DOHH2 (cell line): ENCODE results near the gene ZMIZ1.

Experiments used
- H3F3A ChIP-seq: fragments of 200-600 bp; sonication (generic), shearing (Covaris generic); 2 replicates; pipeline ENCODE4 v1.6.0; 2016; ENCODE audit warnings: antibody characterized with exemption, mild to moderate bottlenecking; ENCODE audit not compliant: control insufficient read depth, insufficient read depth
- H3K27ac ChIP-seq: fragments of 200-600 bp; sonication (generic); 2 replicates; pipeline ENCODE4 v1.5.1; 2014; ENCODE audit warnings: low read depth, mild to moderate bottlenecking, low read length, moderate library complexity
- H3K27me3 ChIP-seq: fragments of 200-600 bp; sonication (generic); 2 replicates; pipeline ENCODE4 v1.6.1; 2014; ENCODE audit warnings: mild to moderate bottlenecking, low read length, mixed read lengths; ENCODE audit not compliant: control insufficient read depth
- H3K36me3 ChIP-seq: fragments of 200-600 bp; sonication (generic); 2 replicates; pipeline ENCODE4 v1.6.1; 2014; ENCODE audit warnings: mild to moderate bottlenecking, low read length, moderate library complexity, mixed read lengths; ENCODE audit not compliant: control insufficient read depth
- H3K4me1 ChIP-seq: fragments of 200-600 bp; sonication (generic); 2 replicates; pipeline ENCODE4 v1.6.1; 2014; ENCODE audit warnings: mild to moderate bottlenecking, low read length, mixed read lengths; ENCODE audit not compliant: control insufficient read depth
- H3K4me2 ChIP-seq: fragments of 200-600 bp; sonication (generic); 2 replicates; pipeline ENCODE4 v1.6.0; 2014; ENCODE audit warnings: mild to moderate bottlenecking, low read length, moderate library complexity
- H3K4me3 ChIP-seq: fragments of 200-600 bp; sonication (generic); 2 replicates; pipeline ENCODE4 v1.5.1; 2014; ENCODE audit warnings: mild to moderate bottlenecking, low read length, mixed read lengths
- H3K79me2 ChIP-seq: fragments of 200-600 bp; sonication (generic); 2 replicates; pipeline ENCODE4 v1.6.1; 2014; ENCODE audit warnings: mild to moderate bottlenecking, low read length, mixed read lengths; ENCODE audit not compliant: control insufficient read depth
- H3K9me2 ChIP-seq: fragments of 200-600 bp; sonication (generic); replicated peaks from 2 replicates; pipeline ENCODE4 v1.6.1; 2014; ENCODE audit warnings: mild to moderate bottlenecking, low read length, mixed read lengths; ENCODE audit not compliant: control insufficient read depth
- H3K9me3 ChIP-seq: fragments of 200-600 bp; sonication (generic); 2 replicates; pipeline ENCODE4 v1.6.1; 2014; ENCODE audit warnings: antibody characterized with exemption, low read length, mixed read lengths; ENCODE audit not compliant: control insufficient read depth, insufficient read depth
- H4K20me1 ChIP-seq: fragments of 200-600 bp; sonication (generic); 2 replicates; pipeline ENCODE4 v1.6.0; 2014; ENCODE audit warnings: low read depth, mild to moderate bottlenecking, antibody characterized with exemption, low read length, moderate library complexity; ENCODE audit not compliant: control insufficient read depth, insufficient read depth
- EZH2phosphoT487 ChIP-seq: fragments of 200-600 bp; sonication (generic); IDR thresholded peaks from 2 replicates; pipeline ENCODE4 v1.6.1; 2017; ENCODE audit warnings: borderline replicate concordance, mild to moderate bottlenecking, antibody characterized with exemption, low read length, moderate library complexity, mixed read lengths
- TF ChIP-seq, protein P1 (sequence below): fragments of 200-600 bp; sonication (generic); IDR thresholded peaks from one replicate; pipeline ENCODE4 v1.5.1; 2014; ENCODE audit warnings: antibody characterized with exemption, mild to moderate bottlenecking, low read depth, low read length; ENCODE audit not compliant: poor library complexity, severe bottlenecking

The ZMIZ1 gene

DNA sequence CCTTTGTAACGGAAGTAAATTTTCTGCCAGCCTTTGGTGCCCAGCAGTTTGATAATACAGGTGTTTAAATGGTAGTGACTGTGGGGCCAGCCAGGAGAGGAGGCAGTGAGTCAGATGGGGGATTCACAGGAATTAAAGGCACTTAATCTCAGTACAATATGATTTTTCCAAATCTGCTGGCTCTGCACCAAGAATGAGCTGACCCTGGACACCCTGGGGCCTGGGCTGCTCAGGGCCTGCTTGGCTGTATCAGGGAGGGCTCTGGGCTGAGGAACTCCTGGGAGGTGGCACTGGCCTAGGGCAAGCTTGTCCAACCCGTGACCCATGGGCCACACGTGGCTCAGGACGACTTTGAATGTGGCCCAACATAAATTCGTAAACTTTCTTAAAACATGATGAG lies 104.1 kb downstream of the ZMIZ1 start:
- Histone ChIP-seq H3K9me3 (no peaks in the 10 kb centered on the region), H3K27me3 (peaks cover 7% of the 10 kb centered on the region; the same call in 1 of the 2 replicates), H3F3A (no peaks in the 10 kb centered on the region), H3K9me2 (no peaks in the 10 kb centered on the region), H3K27ac (no peak overlapping the region), H3K4me3 (no peak overlapping the region), H3K4me1 (peaks cover 15% of the 10 kb centered on the region), H3K4me2 (no peak overlapping the region), H3K79me2 (no peaks in the 10 kb centered on the region), H3K36me3 (no peaks in the 10 kb centered on the region), H4K20me1 (no peaks in the 10 kb centered on the region)
- TF ChIP-seq, protein P1, sequence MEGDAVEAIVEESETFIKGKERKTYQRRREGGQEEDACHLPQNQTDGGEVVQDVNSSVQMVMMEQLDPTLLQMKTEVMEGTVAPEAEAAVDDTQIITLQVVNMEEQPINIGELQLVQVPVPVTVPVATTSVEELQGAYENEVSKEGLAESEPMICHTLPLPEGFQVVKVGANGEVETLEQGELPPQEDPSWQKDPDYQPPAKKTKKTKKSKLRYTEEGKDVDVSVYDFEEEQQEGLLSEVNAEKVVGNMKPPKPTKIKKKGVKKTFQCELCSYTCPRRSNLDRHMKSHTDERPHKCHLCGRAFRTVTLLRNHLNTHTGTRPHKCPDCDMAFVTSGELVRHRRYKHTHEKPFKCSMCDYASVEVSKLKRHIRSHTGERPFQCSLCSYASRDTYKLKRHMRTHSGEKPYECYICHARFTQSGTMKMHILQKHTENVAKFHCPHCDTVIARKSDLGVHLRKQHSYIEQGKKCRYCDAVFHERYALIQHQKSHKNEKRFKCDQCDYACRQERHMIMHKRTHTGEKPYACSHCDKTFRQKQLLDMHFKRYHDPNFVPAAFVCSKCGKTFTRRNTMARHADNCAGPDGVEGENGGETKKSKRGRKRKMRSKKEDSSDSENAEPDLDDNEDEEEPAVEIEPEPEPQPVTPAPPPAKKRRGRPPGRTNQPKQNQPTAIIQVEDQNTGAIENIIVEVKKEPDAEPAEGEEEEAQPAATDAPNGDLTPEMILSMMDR = no peak
- no peak for TF ChIP-seq EZH2phosphoT487

DNA sequence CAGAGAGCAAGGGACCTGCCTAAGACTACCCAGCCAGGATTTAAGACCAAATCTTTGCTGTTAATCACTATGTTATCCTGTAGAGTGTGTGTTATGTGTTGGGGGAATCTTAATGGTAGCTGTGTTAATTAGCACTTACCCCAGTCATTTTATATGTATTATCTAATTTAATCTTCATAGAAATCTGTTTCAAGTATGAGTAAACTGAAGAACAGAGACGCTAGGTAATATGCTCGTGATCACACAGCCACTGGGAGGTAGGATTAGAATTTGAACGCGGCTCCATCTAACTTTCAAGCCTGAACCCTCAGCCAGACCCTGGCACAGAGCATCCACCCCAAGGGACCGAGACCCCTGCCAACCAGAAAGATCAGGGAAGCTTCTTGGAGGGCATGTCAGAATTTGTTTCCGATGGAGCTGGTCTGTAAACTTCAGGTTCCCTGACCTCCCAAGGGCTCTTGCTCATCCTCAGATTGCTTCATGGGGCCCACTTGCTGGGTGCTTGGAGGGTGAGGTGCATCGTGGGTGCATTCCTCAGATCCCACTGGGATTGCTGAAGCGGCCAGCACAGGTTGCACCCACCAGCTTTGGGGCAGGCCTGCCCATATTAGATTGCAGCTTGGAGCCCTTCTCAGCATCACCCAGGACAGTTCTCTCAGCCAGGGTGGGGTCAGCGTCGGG lies 105.0 kb downstream of the ZMIZ1 start:
- Histone ChIP-seq H3K4me2 (no peak overlapping the region), H3K27me3 (0 out of 2 replicates have a peak, but pooled peaks cover 2% of the 10 kb centered on the region), H3K4me1 (peaks cover 23% of the 10 kb centered on the region), H3F3A (no peaks in the 10 kb centered on the region), H3K79me2 (no peaks in the 10 kb centered on the region), H3K27ac (no peak overlapping the region), H3K9me3 (no peaks in the 10 kb centered on the region), H3K36me3 (no peaks in the 10 kb centered on the region), H4K20me1 (no peaks in the 10 kb centered on the region), H3K9me2 (no peaks in the 10 kb centered on the region), H3K4me3 (no peak overlapping the region)
- TF ChIP-seq EZH2phosphoT487 = no peak
- TF ChIP-seq, protein P1 = no peak

DNA sequence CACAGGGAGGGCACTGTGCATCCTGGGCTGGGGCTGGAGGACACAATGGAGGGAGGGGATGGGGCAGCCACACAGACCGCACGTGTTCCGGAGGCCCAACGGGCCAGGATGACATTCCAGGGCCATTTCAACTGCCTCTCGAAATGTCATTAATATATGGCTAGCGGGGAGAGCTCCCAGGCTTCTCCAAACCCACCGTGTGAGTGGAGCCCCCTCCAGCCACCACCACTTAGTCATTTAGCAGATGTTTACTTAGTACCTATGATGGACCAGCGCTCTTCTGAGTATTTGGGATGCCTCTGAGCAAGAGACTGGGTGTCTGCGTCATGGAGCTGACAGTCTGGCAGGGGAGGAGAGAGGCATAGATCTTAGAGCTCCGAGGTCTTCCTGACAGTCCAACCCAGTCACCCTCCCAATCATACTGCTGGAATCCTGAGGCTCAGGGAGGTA lies 107.3 kb downstream of the ZMIZ1 start:
- Histone ChIP-seq H3K4me1 (peaks cover 30% of the 10 kb centered on the region), H3K9me3 (no peaks in the 10 kb centered on the region), H3K27me3 (no peaks in the 10 kb centered on the region), H3K4me2 (no peak overlapping the region), H3K79me2 (no peaks in the 10 kb centered on the region), H3K36me3 (no peaks in the 10 kb centered on the region), H3F3A (no peaks in the 10 kb centered on the region), H4K20me1 (no peaks in the 10 kb centered on the region), H3K9me2 (no peaks in the 10 kb centered on the region), H3K4me3 (no peak overlapping the region), H3K27ac (no peak overlapping the region)
- no peak for TF ChIP-seq EZH2phosphoT487
- TF ChIP-seq, protein P1 = no peak
